H1 (cell line): ENCODE data around the gene MCM8. TPM values are rescaled to one million over a fixed set of nuclear protein-coding genes. Genes with fewer than 3 reads are reported as not detected.

ENCODE experiments used
- CTCF ChIA-PET: fragments of 300-600 bp; sonication (Branson Sonifier 250); formaldehyde crosslinking; loops from one replicate; lab custom pipeline; 2021; ENCODE audit not compliant: partially characterized antibody; lab: Charles Lee
- POLR2A ChIA-PET: fragments of 300-600 bp; sonication (Branson Sonifier 250); formaldehyde crosslinking; loops from one replicate; lab custom pipeline; 2021; ENCODE audit warnings: inconsistent platforms; ENCODE audit not compliant: partially characterized antibody; lab: Charles Lee
- DNase-seq, 2 experiments: peaks; one replicate each; pipeline versions ENCODE4 v3.0.0 to v3.0.0-alpha.2; 2010 to 2022; ENCODE audit warnings: low spot score in 2 of 2, low read depth in 1 of 2, mixed read lengths in 1 of 2
- FAIRE-seq: peaks from 2 replicates; lab custom pipeline; 2011; peaks lifted over from hg19 to GRCh38; lab: Jason Lieb, UNC
- H2AFZ ChIP-seq: 2 replicates; pipeline ENCODE4 v1.8.1; 2012; ENCODE audit warnings: low read length, inconsistent platforms
- H2AK5ac ChIP-seq: 2 replicates; pipeline ENCODE4 v1.6.1; 2013; ENCODE audit warnings: low read depth, low read length
- H2BK120ac ChIP-seq: replicated peaks from 2 replicates; pipeline ENCODE3; 2013; ENCODE audit warnings: low read depth, low read length, inconsistent platforms
- H2BK12ac ChIP-seq: 2 replicates; pipeline ENCODE4 v1.6.1; 2013; ENCODE audit warnings: low read depth, low read length
- H2BK15ac ChIP-seq: 2 replicates; pipeline ENCODE4 v1.6.1; 2013; ENCODE audit warnings: low read length
- H2BK20ac ChIP-seq: 2 replicates; pipeline ENCODE4 v1.6.1; 2013; ENCODE audit warnings: low read length
- H2BK5ac ChIP-seq: 2 replicates; pipeline ENCODE4 v1.6.1; 2013; ENCODE audit warnings: low read depth, low read length
- H3K14ac ChIP-seq: 2 replicates; pipeline ENCODE4 v1.6.1; 2013; ENCODE audit warnings: inconsistent platforms; ENCODE audit not compliant: insufficient read length
- H3K18ac ChIP-seq: 2 replicates; pipeline ENCODE4 v1.6.1; 2013; ENCODE audit warnings: low read length; ENCODE audit errors: extremely low read depth
- H3K23ac ChIP-seq: 2 replicates; pipeline ENCODE4 v1.6.1; 2013; ENCODE audit warnings: inconsistent platforms; ENCODE audit not compliant: insufficient read length
- H3K23me2 ChIP-seq: 2 replicates; pipeline ENCODE4 v1.6.1; 2013; ENCODE audit warnings: low read depth, low read length
- H3K27ac ChIP-seq: 2 replicates; pipeline ENCODE4 v1.6.1; 2011; ENCODE audit warnings: low read depth, low read length, inconsistent platforms
- H3K27me3 ChIP-seq, 4 experiments: replicated peaks in 1 of 4; 1 replicate in 1 of 4; 2 replicates in 3 of 4; pipeline versions ENCODE4 v1.6.1 to v1.8.1; 2011 to 2013; ENCODE audit warnings: low read length in 3 of 4, mild to moderate bottlenecking in 3 of 4, inconsistent platforms in 2 of 4, mixed read lengths in 2 of 4, moderate library complexity in 1 of 4; ENCODE audit not compliant: control insufficient read depth in 3 of 4, insufficient read depth in 3 of 4; ENCODE audit errors: extremely low read depth in 1 of 4
- H3K36me3 ChIP-seq, 4 experiments: 2 replicates each; pipeline versions ENCODE4 v1.6.1 to v1.8.1; 2011 to 2013; ENCODE audit warnings: mild to moderate bottlenecking in 4 of 4, low read length in 3 of 4, moderate library complexity in 2 of 4, control low read depth in 1 of 4, inconsistent platforms in 1 of 4; ENCODE audit not compliant: insufficient read depth in 4 of 4, control insufficient read depth in 2 of 4
- H3K4ac ChIP-seq: replicated peaks from 2 replicates; pipeline ENCODE3; 2013; ENCODE audit warnings: low read length, low read depth, mixed read lengths, inconsistent platforms; ENCODE audit not compliant: insufficient read length
- H3K4me1 ChIP-seq, 4 experiments: replicated peaks in 1 of 4; 1 replicate in 1 of 4; 2 replicates in 3 of 4; pipeline versions ENCODE4 v1.6.1 to v1.8.1; 2011 to 2013; ENCODE audit warnings: low read length in 3 of 4, inconsistent platforms in 2 of 4, mixed read lengths in 1 of 4; ENCODE audit not compliant: insufficient read depth in 4 of 4, control insufficient read depth in 3 of 4
- H3K4me2 ChIP-seq, 2 experiments: 2 replicates each; pipeline versions ENCODE4 v1.6.1 to v1.8.1; 2011 to 2013; ENCODE audit warnings: low read depth in 2 of 2, low read length in 2 of 2, control low read depth in 1 of 2, inconsistent platforms in 1 of 2, mild to moderate bottlenecking in 1 of 2; ENCODE audit not compliant: insufficient read depth in 1 of 2
- H3K4me3 ChIP-seq, 4 experiments: fragments of 200-600, 300-600 bp in 1 of 4; sonication (generic), shearing (Covaris generic), sonication (Bioruptor Twin) in 1 of 4; 2 replicates each; pipeline versions ENCODE4 v1.5.1 to v1.8.1; 2011 to 2016; ENCODE audit warnings: low read length in 4 of 4, low read depth in 3 of 4, control low read depth in 2 of 4, inconsistent platforms in 2 of 4, mild to moderate bottlenecking in 2 of 4, mixed read lengths in 1 of 4, moderate library complexity in 1 of 4; ENCODE audit not compliant: insufficient read depth in 2 of 4; ENCODE audit errors: extremely low read depth in 1 of 4
- H3K56ac ChIP-seq: replicated peaks from 2 replicates; pipeline ENCODE3; 2013; ENCODE audit warnings: low read depth, mild to moderate bottlenecking, mixed read lengths, low read length, inconsistent platforms; ENCODE audit not compliant: insufficient read length
- H3K79me1 ChIP-seq: 2 replicates; pipeline ENCODE4 v1.6.1; 2013; ENCODE audit warnings: low read depth, low read length, control low read depth
- H3K79me2 ChIP-seq, 2 experiments: 2 replicates each; pipeline versions ENCODE4 v1.6.1 to v1.8.1; 2012 to 2013; ENCODE audit warnings: low read length in 2 of 2, mild to moderate bottlenecking in 2 of 2, inconsistent platforms in 1 of 2; ENCODE audit not compliant: insufficient read depth in 2 of 2, control insufficient read depth in 1 of 2
- H3K9ac ChIP-seq, 4 experiments: replicated peaks in 1 of 4; 1 replicate in 1 of 4; 2 replicates in 3 of 4; pipeline versions ENCODE4 v1.6.1 to v1.8.1; 2011 to 2013; ENCODE audit warnings: low read depth in 3 of 4, low read length in 3 of 4, control low read depth in 2 of 4, mild to moderate bottlenecking in 2 of 4, moderate library complexity in 2 of 4, inconsistent platforms in 1 of 4; ENCODE audit errors: extremely low read depth in 1 of 4
- H3K9me3 ChIP-seq, 2 experiments: 2 replicates each; pipeline versions ENCODE4 v1.6.1 to v1.8.1; 2012 to 2013; ENCODE audit warnings: mild to moderate bottlenecking in 2 of 2, moderate library complexity in 2 of 2, control low read depth in 1 of 2, inconsistent platforms in 1 of 2, low read depth in 1 of 2, low read length in 1 of 2, mixed read lengths in 1 of 2; ENCODE audit not compliant: insufficient read depth in 2 of 2
- H4K20me1 ChIP-seq, 2 experiments: replicated peaks in 1 of 2; 2 replicates each; pipeline versions ENCODE3 to v1.8.1; 2011 to 2013; ENCODE audit warnings: inconsistent platforms in 2 of 2, low read length in 2 of 2, mild to moderate bottlenecking in 1 of 2; ENCODE audit not compliant: insufficient read depth in 2 of 2, control insufficient read depth in 1 of 2
- H4K5ac ChIP-seq: 2 replicates; pipeline ENCODE4 v1.6.1; 2013; ENCODE audit warnings: low read length, low read depth, mixed read lengths, inconsistent platforms; ENCODE audit not compliant: insufficient read length
- H4K8ac ChIP-seq: 2 replicates; pipeline ENCODE4 v1.8.0; 2013; ENCODE audit warnings: mild to moderate bottlenecking, moderate library complexity, low read length, inconsistent platforms; ENCODE audit not compliant: insufficient read depth; ENCODE audit errors: extremely low read depth
- H4K91ac ChIP-seq: replicated peaks from 2 replicates; pipeline ENCODE3; 2013; ENCODE audit warnings: low read length, mixed read lengths, inconsistent platforms; ENCODE audit not compliant: insufficient read length
- CREB1 ChIP-seq: IDR thresholded peaks from 2 replicates; pipeline ENCODE4 v1.6.1; 2012; ENCODE audit warnings: inconsistent platforms
- CTBP2 ChIP-seq: IDR thresholded peaks from 2 replicates; pipeline ENCODE4 v1.7.0; 2011; ENCODE audit warnings: borderline replicate concordance, mild to moderate bottlenecking, moderate library complexity, mixed read lengths, low read length; ENCODE audit not compliant: insufficient read depth, insufficient read length
- JUN ChIP-seq: IDR thresholded peaks from 2 replicates; pipeline ENCODE4 v1.6.1; 2011; ENCODE audit warnings: low read depth, mild to moderate bottlenecking, improper control_type of control experiment, low read length
- KDM5A ChIP-seq: fragments of 200-600 bp; IDR thresholded peaks from 2 replicates; pipeline ENCODE4 v1.7.1; 2012; ENCODE audit warnings: mild to moderate bottlenecking, low read length, inconsistent platforms, mixed read lengths
- WGBS, 2 experiments: shearing (Covaris generic) in 1 of 2; methylation state at CpG; one replicate each; pipeline versions ENCODE4 v1.1.6 to v1.1.7; 2013 to 2015; ENCODE audit warnings: low lambda C conversion rate in 2 of 2, mixed read lengths in 2 of 2, inconsistent platforms in 1 of 2, low coverage in 1 of 2, missing lambda C conversion rate in 1 of 2; ENCODE audit not compliant: insufficient replicate concordance in 2 of 2, insufficient coverage in 1 of 2, insufficient read length in 1 of 2; ENCODE audit errors: extremely low coverage in 1 of 2, missing lambda C conversion rate in 1 of 2; 5-methylcytosine and 5-hydroxymethylcytosine counted together
- polyA plus RNA-seq, 7 experiments: library from polyadenylated mRNA; depleted of rRNA in 3 of 7; stranded (reverse) in 5 of 7; unstranded in 2 of 7; fragments of >200 nt in 5 of 7; fragments of 200-250 nt in 2 of 7; gene quantifications; 1 replicate in 5 of 7; 2 replicates in 1 of 7; 4 replicates in 1 of 7; pipeline versions ENCODE4 v1.2.1 to v1.2.3, GENCODE V29; 2011 to 2013; ENCODE audit warnings: missing spikeins in 2 of 7, mixed read lengths in 2 of 7
- total RNA-seq: library from RNA; stranded (reverse); fragmentation: NEBNext Ultra II Directional; extraction: Animal tissue kit (Norgen Biotek cat#: 25700); gene quantifications from 2 replicates; pipeline ENCODE4 v1.2.1, GENCODE V29; 2021

MCM8 gene
- total and polyA plus RNA-seq, 2 of the 8 experiments (the other 6 are each of a cell fraction or from before 2014, with no cell fraction given), result 7.1 to 31.9 TPM

DNA sequence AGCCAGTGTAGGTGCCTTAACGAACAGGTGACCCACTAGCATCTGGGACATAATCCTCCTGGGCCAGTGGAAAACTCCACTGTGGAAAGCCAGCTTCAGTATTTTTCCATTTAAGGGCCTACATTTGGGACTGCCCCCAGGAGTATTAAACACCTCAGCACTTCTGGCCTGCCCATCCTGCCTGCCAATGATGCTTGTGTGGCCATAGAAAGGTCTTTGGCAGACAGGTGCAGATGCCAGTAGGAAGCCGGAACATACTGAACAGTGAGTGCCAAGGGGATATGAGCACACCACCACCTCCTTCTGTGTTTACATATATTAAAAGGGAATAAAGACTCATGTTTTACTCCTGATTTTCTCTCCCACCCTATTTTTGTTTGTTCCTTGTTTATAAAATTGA lies 19.9 kb downstream of the MCM8 start:
- no peak overlapping the region for H3K4me2 ChIP-seq
- H2BK5ac ChIP-seq, result no peak overlapping the region
- no peak overlapping the region for H2AK5ac ChIP-seq
- H2BK12ac ChIP-seq, result no peak overlapping the region; the same call in 1 of the 2 replicates
- no peak overlapping the region for H3K27ac ChIP-seq
- peaks cover 0 to 14% (median 4%) of the 10 kb centered on the region in 4 experiments; a peak in 2 of 7 replicates for H3K4me1 ChIP-seq
- peaks cover 13 to 58% (median 34%) of the 10 kb centered on the region in 4 experiments for H3K27me3 ChIP-seq
- TF ChIP-seq KDM5A (no peak), JUN (no peak), CREB1 (no peak), CTBP2 (no peak)
- H3K36me3 ChIP-seq, result peaks cover 0 to 46% (median 20%) of the 10 kb centered on the region in 4 experiments; a peak in 6 of 8 replicates
- H3K9me3 ChIP-seq, result no peaks in the 10 kb centered on the region
- H2AFZ ChIP-seq, result no peak overlapping the region
- H4K8ac ChIP-seq, result no peak overlapping the region
- no peak overlapping the region for H3K4ac ChIP-seq
- H4K20me1 ChIP-seq, result peaks cover 30 to 33% of the 10 kb centered on the region in 2 experiments
- no peak for FAIRE-seq
- H2BK15ac ChIP-seq, result no peak overlapping the region
- no peak overlapping the region for H2BK120ac ChIP-seq
- CTCF ChIA-PET, result no interaction called here
- no peak overlapping the region for H3K9ac ChIP-seq
- no peak overlapping the region for H2BK20ac ChIP-seq
- POLR2A ChIA-PET, result interaction anchor here (0.6 to 1.4 kb wide), 3 partner anchors 20 to 220 kb away, joined by 3 to 4 read pairs (median 4); partner anchors contain the start of gene MCM8
- no peaks in the 10 kb centered on the region for H3K79me2 ChIP-seq
- H4K91ac ChIP-seq, result no peak overlapping the region
- H3K56ac ChIP-seq, result no peak overlapping the region
- WGBS, 2 experiments, result 97% methylated on average over 2 of the region's 2 CpGs; no CpG with 5 or more reads in 1 of the 2 experiments
- H3K18ac ChIP-seq, result no peak overlapping the region
- H4K5ac ChIP-seq, result no peak overlapping the region
- H3K23ac ChIP-seq, result no peak overlapping the region
- H3K23me2 ChIP-seq, result no peaks in the 10 kb centered on the region
- no peaks in the 10 kb centered on the region for H3K79me1 ChIP-seq
- H3K14ac ChIP-seq, result no peak overlapping the region
- H3K4me3 ChIP-seq, result no peak overlapping the region
- no peak for DNase-seq
